ENCODE results near the gene REXO4. TPM values are rescaled to one million over a fixed set of nuclear protein-coding genes. Genes with fewer than 3 reads are reported as not detected.
A peak's percentile ranks its signal among the peaks of the same experiment; 100 is the strongest.

Gene REXO4
- total and polyA plus RNA-seq, 9 of the 15 experiments (the other 6 are each of a cell fraction or from before 2014, with no cell fraction given): 3.4 to 72.9 (median 31.1) TPM

GRCh38 chr9:133375116-133375723, 42.6 kb downstream of the REXO4 start (continued):
- TF ChIP-seq, protein P1, sequence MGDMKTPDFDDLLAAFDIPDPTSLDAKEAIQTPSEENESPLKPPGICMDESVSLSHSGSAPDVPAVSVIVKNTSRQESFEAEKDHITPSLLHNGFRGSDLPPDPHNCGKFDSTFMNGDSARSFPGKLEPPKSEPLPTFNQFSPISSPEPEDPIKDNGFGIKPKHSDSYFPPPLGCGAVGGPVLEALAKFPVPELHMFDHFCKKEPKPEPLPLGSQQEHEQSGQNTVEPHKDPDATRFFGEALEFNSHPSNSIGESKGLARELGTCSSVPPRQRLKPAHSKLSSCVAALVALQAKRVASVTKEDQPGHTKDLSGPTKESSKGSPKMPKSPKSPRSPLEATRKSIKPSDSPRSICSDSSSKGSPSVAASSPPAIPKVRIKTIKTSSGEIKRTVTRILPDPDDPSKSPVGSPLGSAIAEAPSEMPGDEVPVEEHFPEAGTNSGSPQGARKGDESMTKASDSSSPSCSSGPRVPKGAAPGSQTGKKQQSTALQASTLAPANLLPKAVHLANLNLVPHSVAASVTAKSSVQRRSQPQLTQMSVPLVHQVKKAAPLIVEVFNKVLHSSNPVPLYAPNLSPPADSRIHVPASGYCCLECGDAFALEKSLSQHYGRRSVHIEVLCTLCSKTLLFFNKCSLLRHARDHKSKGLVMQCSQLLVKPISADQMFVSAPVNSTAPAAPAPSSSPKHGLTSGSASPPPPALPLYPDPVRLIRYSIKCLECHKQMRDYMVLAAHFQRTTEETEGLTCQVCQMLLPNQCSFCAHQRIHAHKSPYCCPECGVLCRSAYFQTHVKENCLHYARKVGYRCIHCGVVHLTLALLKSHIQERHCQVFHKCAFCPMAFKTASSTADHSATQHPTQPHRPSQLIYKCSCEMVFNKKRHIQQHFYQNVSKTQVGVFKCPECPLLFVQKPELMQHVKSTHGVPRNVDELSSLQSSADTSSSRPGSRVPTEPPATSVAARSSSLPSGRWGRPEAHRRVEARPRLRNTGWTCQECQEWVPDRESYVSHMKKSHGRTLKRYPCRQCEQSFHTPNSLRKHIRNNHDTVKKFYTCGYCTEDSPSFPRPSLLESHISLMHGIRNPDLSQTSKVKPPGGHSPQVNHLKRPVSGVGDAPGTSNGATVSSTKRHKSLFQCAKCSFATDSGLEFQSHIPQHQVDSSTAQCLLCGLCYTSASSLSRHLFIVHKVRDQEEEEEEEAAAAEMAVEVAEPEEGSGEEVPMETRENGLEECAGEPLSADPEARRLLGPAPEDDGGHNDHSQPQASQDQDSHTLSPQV (IDR thresholded peaks at IDR 0.05): no peak
- TF ChIP-seq ZEB2 (IDR thresholded peaks at IDR 0.05): no peak
- TF ChIP-seq KDM2B (CRISPR knock-in tag; IDR thresholded peaks at IDR 0.05): no peak
- peak; percentile 75 for TF ChIP-seq SAP30 (IDR thresholded peaks at IDR 0.05; ENCODE audit: borderline replicate concordance, insufficient read depth, low read depth, low read length, poor library complexity, severe bottlenecking)
- TF ChIP-seq, protein P2, sequence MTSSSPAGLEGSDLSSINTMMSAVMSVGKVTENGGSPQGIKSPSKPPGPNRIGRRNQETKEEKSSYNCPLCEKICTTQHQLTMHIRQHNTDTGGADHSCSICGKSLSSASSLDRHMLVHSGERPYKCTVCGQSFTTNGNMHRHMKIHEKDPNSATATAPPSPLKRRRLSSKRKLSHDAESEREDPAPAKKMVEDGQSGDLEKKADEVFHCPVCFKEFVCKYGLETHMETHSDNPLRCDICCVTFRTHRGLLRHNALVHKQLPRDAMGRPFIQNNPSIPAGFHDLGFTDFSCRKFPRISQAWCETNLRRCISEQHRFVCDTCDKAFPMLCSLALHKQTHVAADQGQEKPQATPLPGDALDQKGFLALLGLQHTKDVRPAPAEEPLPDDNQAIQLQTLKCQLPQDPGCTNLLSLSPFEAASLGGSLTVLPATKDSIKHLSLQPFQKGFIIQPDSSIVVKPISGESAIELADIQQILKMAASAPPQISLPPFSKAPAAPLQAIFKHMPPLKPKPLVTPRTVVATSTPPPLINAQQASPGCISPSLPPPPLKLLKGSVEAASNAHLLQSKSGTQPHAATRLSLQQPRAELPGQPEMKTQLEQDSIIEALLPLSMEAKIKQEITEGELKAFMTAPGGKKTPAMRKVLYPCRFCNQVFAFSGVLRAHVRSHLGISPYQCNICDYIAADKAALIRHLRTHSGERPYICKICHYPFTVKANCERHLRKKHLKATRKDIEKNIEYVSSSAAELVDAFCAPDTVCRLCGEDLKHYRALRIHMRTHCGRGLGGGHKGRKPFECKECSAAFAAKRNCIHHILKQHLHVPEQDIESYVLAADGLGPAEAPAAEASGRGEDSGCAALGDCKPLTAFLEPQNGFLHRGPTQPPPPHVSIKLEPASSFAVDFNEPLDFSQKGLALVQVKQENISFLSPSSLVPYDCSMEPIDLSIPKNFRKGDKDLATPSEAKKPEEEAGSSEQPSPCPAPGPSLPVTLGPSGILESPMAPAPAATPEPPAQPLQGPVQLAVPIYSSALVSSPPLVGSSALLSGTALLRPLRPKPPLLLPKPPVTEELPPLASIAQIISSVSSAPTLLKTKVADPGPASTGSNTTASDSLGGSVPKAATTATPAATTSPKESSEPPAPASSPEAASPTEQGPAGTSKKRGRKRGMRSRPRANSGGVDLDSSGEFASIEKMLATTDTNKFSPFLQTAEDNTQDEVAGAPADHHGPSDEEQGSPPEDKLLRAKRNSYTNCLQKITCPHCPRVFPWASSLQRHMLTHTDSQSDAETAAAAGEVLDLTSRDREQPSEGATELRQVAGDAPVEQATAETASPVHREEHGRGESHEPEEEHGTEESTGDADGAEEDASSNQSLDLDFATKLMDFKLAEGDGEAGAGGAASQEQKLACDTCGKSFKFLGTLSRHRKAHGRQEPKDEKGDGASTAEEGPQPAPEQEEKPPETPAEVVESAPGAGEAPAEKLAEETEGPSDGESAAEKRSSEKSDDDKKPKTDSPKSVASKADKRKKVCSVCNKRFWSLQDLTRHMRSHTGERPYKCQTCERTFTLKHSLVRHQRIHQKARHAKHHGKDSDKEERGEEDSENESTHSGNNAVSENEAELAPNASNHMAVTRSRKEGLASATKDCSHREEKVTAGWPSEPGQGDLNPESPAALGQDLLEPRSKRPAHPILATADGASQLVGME (CRISPR knock-in tag; IDR thresholded peaks at IDR 0.05): no peak
- no peak for TF ChIP-seq TCFL5 (CRISPR knock-in tag; conservative IDR thresholded peaks at IDR 0.05)
- no peak for TF ChIP-seq NR3C1 (CRISPR knock-in tag; IDR thresholded peaks at IDR 0.05)
- peak; percentile 66 for TF ChIP-seq ZBTB7A (IDR thresholded peaks at IDR 0.05; ENCODE audit: borderline replicate concordance, control insufficient read depth, low read depth, low read length)
